SIG-M5 treated with dmso at 0.1 percent for 504 hours (cell line): Measurements from ENCODE around the gene MAP3K1.
"Not testable (repeated sequence)": the region's sequence is repeated elsewhere in the genome, so short reads cannot be mapped to it uniquely, and the experiment has no call there.

ENCODE experiments used
- DNase-seq: peaks from one replicate; lab custom pipeline; 2025; ENCODE audit not compliant: unreplicated experiment; lab: John Stamatoyannopoulos, UW

MAP3K1 gene

DNA sequence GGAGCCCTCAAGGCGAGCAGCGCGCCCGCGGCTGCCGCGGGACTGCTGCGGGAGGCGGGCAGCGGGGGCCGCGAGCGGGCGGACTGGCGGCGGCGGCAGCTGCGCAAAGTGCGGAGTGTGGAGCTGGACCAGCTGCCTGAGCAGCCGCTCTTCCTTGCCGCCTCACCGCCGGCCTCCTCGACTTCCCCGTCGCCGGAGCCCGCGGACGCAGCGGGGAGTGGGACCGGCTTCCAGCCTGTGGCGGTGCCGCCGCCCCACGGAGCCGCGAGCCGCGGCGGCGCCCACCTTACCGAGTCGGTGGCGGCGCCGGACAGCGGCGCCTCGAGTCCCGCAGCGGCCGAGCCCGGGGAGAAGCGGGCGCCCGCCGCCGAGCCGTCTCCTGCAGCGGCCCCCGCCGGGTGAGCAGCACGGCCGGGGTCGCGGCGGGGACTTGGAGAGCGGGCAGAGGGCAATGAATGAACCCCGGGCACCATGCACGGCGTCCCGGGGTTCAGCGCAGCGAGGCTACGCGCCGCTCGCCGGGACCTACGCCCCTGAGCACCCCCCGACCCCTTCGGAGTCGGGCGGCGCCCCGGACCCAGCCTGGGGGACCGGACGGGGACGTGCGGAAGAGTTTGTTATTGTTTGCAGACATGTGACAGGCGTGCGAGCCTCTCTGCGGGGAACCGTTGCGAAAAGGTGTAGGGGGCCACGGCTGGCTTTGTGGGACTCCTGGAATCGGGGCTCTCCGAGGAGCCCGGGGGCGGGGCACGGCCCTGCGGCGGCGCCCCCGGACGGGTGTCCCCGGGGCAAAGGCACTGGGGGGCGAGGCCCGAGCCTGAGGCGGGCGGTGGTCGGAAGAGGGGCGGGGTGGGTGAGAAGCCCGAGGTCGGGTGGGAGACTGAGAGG, 553 bp downstream of the MAP3K1 start:
- peak; percentile 55 for DNase-seq

GRCh38 chr5:56816546-56817081, 1.3 kb downstream of the MAP3K1 start:
- DNase-seq = peak; percentile 79

- DNase-seq = no peak
Observed at GRCh38 chr5:56817263-56818014, 2.1 kb downstream of the MAP3K1 start.

DNA sequence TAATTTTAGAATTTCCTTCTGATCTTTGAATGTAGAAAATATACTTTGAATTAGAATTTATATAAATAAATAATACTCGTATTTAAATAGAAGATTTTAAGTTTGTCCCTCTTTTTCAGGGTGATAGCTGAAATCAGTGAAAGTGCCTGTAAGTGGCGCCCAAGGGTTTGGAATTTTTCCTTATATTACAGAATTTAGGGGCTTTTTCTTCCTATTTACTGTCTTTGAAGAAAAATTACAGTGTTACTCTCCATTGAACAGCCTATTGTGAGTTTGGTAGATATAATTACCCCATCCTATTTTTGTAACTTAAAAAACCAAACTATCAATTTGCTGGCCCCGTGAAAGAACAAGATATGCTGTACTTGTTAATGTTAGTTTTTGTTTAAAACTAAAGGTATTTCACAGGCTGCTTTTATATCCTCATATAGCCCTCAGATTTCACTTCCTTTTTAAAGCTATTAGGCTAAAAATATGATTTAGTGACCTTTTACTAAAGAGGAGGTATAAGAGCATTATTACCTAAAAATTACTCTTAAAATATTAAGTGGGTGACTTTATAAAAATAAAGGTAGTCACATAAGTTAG, 3.2 kb downstream of the MAP3K1 start:
- DNase-seq = peak; percentile 28

DNA sequence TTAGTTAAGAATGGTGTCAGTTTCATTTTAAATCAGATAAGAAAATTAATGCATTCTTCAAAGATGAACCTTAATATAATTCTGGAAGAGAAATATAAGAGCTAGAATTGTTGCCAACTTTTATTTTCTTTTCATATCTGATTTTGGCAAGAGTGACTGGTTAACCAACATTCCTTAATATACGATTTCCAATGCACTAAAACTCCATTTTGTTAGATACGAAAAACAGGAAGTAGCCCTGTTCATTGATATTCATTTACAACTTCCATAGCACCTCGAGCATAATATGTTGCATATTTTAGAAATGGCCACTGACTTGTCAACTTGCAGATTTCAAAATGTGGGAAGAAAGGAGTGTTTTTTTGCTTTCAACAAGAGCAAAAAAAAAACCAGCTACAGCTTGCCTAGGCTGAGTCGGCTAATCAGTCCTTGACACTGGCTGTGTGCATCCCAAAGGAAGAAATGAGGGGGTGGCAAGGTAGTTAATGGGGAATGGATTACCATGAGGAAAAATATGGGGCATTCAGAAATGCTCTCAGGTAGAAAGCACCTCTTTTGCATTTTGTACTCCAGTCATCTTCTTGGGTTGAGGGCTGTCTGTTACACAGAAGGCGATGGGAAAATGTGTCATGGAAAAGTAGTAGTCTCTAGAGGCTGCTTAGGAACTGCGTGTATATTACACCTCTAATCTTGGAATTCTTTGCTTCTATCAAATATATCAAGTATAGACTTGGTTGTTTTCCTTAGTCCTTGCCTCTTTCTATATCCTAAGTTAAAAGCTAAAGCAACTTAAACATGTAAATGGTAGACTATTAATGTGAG, 3.9 kb downstream of the MAP3K1 start:
- DNase-seq = peak; percentile 38

- not testable (repeated sequence) for DNase-seq
Observed at GRCh38 chr5:56821868-56822267, 6.5 kb downstream of the MAP3K1 start.

GRCh38 chr5:56822981-56823380, 7.6 kb downstream of the MAP3K1 start:
- DNase-seq = no peak

DNA sequence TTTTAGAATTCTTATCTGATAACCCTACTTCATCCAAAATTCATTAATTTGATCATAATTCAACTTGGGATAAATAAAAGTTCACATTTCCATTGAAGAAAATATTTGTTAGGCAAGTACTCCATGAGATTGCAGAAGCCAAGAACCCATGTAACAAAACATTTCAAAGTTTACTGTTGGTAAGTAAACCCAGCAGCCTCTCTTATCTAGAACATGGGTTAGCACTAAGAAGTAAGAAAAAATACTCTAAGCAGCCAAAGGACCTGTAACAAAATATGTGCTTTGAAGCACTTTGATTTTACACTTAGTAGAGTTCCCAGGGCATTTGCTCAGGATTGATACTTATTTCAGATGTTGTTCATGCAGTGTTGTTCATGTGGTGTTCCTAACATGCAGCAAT, 8.7 kb downstream of the MAP3K1 start:
- DNase-seq = no peak

- no peak for DNase-seq
Observed at GRCh38 chr5:56825222-56825824, 10.0 kb downstream of the MAP3K1 start.

GRCh38 chr5:56827049-56827448, 11.7 kb downstream of the MAP3K1 start:
- no peak for DNase-seq

GRCh38 chr5:56827924-56828323, 12.6 kb downstream of the MAP3K1 start:
- DNase-seq = no peak

DNA sequence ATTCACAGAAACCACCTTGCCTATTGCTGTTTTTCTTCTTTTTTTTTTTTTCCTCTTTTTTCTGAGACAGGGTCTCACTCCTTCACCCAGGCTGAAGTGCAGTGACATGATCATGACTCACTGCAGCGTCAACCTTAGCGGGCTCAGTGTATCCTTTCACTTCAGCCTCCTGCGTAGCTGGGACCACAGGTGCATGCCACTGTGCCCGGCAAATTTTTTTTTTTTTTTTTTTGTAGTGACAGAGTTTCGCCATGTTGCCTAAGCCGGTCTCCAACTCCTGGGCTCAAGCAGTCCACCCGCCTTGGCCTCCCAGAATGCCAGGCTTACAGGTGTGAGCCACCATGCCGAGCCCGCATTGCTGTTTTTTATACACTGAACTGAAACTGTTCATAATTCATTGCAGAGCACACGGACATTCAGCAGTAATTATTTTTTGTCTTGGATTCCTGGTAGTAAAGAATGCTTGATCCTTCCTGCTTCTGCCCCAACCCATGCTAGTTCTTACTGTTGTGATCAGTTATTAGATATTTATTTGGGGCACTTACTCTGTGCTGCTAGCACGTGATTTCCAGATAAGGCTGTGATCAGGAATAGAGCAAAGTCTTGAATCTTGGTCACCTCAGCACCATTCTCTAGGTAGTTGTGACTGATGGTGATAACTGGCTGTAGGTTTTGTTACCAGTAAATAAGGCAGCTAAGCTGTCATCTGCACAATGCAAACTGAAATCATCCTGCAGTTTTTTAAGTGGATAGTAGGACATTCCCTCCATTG, 14.0 kb downstream of the MAP3K1 start:
- no peak for DNase-seq

DNA sequence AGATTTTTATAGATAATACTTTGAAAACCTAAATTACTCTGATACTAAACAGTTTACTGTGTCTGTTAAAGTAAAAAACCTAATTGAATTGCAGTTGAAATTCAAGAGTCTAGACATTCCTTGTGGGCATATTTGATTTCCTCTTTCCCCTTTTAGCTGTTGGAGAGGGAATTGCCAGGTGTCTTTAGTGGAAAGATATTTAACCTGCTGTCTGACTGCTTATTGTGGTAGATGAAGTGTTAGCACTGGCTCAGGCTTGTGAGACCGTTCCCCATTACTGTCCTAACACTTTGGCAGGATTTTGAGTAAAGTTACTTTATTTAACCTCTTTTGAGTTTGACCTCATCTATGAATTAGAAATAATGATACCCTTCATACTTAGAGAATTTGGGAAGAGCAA, 16.4 kb downstream of the MAP3K1 start:
- no peak for DNase-seq

- DNase-seq = no peak
Observed at GRCh38 chr5:56833325-56833724, 18.0 kb downstream of the MAP3K1 start.

- no peak for DNase-seq
Observed at GRCh38 chr5:56837381-56837780, 22.0 kb downstream of the MAP3K1 start.

- no peak for DNase-seq
Observed at GRCh38 chr5:56837956-56838355, 22.6 kb downstream of the MAP3K1 start.

DNA sequence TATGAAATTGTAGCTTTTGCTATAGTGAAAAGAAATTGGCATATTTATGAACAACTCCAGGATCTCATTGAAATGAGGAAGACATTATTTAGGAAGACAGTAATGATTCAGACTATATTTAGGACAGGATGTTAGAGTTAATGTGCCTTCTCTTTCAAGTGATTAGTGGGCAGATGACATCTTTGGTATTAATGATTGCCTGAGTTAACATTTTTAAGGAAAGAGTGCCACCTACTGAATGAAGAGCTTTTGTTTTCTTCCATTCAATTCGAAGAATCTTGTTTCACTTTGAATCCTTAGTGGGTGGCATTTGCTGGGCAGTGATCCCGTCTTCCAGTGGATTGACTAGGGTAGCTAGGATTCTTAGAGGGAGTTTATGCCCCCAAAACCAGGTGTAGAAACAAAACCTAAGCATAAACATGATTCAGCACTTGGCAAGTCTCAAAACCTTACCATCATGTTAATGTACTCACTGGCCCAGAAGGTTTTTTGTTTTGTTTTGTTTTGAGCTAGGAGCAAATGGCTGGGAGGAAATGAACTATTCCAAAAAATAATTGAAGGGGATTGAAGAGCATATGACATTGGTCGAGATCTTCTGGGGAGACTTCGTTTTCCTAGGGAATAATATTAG, 23.2 kb downstream of the MAP3K1 start:
- peak; percentile 49 for DNase-seq

GRCh38 chr5:56839062-56839461, 23.7 kb downstream of the MAP3K1 start:
- no peak for DNase-seq

DNA sequence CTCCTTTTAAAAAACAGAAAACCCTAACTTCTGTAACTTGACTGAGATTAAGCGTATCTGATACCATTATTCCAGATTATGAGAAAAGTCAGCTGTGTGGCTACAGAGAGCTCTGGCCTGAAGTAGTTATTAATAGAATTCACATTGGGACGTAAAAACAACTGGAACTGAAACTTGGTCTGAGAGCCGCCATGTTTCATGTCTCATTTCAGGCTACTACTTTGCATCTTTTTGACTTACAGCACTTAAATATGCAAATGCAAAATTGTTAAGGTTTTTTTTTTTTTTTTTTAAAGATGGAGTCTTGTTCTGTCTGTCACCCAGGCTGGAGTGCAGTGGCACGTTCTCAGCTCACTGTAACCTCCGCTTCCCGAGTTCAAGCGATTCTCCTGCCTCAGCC, 25.2 kb downstream of the MAP3K1 start:
- no peak for DNase-seq
